GM15510 (cell line): ENCODE data around the gene C16orf46.

ENCODE experiments used
- POLR2A ChIP-seq: IDR thresholded peaks from 3 replicates; pipeline ENCODE4 v1.6.1; 2011; ENCODE audit warnings: borderline replicate concordance; ENCODE audit not compliant: insufficient read length; ENCODE audit errors: extremely low read depth

The C16orf46 gene

GRCh38 chr16:81077076-81077940, at the start of gene C16orf46:
C16orf46 (minus strand) TSS chr16:81077238; CDS start chr16:81063955, 13,283 bp downstream.
- peak; percentile 81 for TF ChIP-seq POLR2A

- TF ChIP-seq POLR2A: no peak
Observed at GRCh38 chr16:81123092-81123852, 46.2 kb upstream of the C16orf46 start.

- no peak for TF ChIP-seq POLR2A
Observed at GRCh38 chr16:81121474-81121990, 44.5 kb upstream of the C16orf46 start.

GRCh38 chr16:81117436-81117835, 40.4 kb upstream of the C16orf46 start:
- no peak for TF ChIP-seq POLR2A

- no peak for TF ChIP-seq POLR2A
Observed at GRCh38 chr16:81116285-81116684, 39.2 kb upstream of the C16orf46 start.

- no peak for TF ChIP-seq POLR2A
Observed at GRCh38 chr16:81112453-81112852, 35.4 kb upstream of the C16orf46 start.

GRCh38 chr16:81107511-81107910, 30.5 kb upstream of the C16orf46 start:
- no peak for TF ChIP-seq POLR2A

GRCh38 chr16:81106826-81107503, 29.9 kb upstream of the C16orf46 start:
- TF ChIP-seq POLR2A: no peak

- no peak for TF ChIP-seq POLR2A
Observed at GRCh38 chr16:81105946-81106345, 28.9 kb upstream of the C16orf46 start.

- TF ChIP-seq POLR2A: no peak
Observed at GRCh38 chr16:81101702-81102101, 24.7 kb upstream of the C16orf46 start.

- TF ChIP-seq POLR2A: no peak
Observed at GRCh38 chr16:81099958-81100357, 22.9 kb upstream of the C16orf46 start.

GRCh38 chr16:81097230-81097629, 20.2 kb upstream of the C16orf46 start:
- TF ChIP-seq POLR2A: no peak

GRCh38 chr16:81096715-81097208, 19.7 kb upstream of the C16orf46 start:
- no peak for TF ChIP-seq POLR2A

GRCh38 chr16:81095953-81096714, 19.1 kb upstream of the C16orf46 start, which contains the start of gene GCSH:
GCSH (minus strand) TSS chr16:81096395; CDS start chr16:81096278, 117 bp downstream.
- TF ChIP-seq POLR2A: peak; percentile 57

- no peak for TF ChIP-seq POLR2A
Observed at GRCh38 chr16:81095653-81095952, 18.6 kb upstream of the C16orf46 start.

GRCh38 chr16:81094771-81095251, 17.8 kb upstream of the C16orf46 start:
- no peak for TF ChIP-seq POLR2A
